SKM-1 (cell line): Measurements from ENCODE around the gene PDGFA.

Experiments
- DNase-seq: peaks from one replicate; lab custom pipeline; 2025; ENCODE audit not compliant: unreplicated experiment; lab: John Stamatoyannopoulos, UW

Gene PDGFA

DNA sequence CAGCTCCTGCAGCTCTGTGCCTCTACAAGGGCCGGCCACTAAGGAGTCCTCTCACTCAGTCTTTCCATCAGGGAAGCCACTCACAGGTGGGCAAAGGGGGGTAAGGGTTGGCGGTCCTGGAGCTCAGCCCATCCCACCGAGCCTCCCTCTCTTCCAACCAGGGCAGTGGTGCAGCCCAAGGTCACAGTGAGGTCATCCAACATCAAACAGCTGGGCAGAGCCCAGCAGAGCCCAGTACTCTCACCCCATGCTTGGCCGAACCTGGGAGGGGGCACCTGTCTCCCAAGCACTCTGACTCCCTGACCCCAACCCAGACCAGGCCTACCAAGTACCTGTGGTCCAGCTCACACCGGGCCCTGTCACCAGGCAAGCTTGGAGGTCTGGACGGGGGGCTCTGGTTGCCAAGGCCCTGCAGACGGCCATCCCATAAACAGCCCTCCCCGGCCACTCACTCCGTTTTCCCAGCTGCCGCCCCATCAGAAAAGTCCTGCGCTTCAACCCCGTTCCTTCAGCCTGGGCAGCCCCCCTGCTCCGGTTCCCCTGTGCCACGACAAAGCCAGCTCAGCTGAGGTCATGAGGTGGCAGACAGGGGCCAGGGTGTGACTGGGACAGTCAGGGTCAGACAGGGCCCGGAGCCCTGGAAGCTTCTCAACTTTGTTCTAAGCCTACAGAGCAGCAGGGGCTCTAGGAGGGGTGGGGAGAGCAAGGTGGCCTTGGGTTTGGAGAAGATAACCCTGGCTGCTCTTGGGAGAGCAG lies 27.5 kb downstream of the PDGFA start:
- no peak for DNase-seq

DNA sequence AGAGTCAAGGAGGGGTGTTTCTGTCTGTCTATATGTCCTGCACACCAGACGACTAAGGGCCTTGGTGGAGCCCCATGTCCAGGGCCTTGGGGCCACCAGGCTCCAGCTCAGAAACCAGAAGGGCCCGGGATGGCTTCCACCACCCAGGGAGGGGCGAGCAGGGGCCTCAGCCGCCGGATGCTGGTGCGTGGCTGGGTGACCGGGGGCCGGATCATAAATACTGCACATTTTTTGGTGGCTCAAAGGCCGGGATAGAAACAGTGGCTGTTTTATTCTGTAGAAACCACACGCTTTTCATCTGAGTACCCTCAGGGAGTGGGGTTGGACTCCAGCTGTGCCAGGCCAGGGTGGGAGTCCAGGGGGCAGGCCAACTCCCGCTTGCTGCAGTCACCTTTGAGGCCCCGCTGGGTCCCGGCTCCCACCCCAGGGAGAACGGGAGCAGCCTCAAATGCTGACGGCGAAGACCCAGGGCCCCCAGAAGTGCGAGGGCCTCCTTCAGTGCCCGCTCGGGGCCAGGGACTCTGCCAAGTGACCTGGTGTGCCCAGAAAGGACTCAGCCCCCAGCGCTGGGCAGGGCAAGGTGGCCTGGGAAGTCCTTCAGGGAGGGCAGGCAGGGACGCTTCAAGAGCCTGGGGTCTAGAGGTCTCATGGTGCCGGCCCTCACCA lies 28.2 kb downstream of the PDGFA start:
- DNase-seq: no peak

DNA sequence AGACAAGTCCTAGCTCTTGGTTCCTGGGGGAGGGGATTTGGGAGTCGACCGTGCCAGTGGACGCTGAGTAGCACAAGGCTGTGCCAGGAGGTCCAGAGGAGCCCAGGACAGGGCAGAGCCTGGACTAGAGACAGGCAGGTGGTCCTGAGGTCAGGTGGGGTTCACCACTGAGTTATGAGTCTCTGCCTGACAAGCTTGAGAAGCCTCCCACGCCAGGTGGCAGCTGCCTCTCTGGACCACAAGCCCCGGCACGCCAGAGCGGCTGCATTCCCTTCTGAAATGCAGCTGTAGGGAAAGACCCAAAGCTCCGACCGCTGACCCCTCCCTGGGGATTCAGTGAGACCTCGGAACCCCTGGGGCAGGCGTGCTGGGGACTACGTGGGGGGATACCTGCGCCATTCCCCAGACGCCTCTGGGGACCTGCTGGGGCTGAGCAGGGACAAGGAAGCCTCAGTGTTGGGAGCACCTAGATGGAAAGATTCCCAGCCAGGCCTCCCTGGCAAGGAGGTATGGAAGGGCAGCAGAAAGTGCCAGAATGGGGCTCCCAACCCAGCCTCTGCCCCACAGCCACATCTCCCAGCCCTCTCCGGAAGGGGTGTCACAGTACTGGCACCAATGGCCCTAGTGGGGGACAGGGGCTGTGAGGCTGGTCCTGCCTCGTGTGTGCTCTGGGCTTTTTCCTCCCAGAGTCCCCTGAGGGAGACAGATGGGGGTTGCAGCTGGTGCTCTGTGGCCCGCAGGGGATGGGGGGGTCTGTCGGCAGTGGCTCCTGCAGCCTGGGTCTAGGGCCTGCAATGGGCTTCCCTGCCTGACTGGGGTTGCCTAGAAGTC lies 29.0 kb downstream of the PDGFA start:
- no peak for DNase-seq

DNA sequence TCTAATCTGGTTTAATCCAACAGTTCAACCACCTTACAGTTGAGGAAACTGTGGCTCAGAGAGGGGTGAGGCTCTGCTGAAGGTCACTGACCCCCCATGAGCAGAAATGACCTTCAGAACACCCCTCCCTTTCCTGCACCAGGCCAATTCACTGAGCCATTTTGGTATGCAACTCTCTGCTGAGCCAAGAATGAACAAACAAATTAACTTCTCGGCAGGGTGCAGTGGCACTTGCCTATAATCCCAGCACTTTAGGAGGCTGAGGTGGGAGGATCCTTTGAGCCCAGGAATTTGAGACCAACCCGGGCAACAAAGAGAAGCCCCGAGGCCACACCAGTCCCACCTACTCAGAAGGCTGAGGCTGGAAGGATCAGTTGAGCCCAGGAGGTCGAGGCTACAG lies 29.8 kb downstream of the PDGFA start:
- no peak for DNase-seq

DNA sequence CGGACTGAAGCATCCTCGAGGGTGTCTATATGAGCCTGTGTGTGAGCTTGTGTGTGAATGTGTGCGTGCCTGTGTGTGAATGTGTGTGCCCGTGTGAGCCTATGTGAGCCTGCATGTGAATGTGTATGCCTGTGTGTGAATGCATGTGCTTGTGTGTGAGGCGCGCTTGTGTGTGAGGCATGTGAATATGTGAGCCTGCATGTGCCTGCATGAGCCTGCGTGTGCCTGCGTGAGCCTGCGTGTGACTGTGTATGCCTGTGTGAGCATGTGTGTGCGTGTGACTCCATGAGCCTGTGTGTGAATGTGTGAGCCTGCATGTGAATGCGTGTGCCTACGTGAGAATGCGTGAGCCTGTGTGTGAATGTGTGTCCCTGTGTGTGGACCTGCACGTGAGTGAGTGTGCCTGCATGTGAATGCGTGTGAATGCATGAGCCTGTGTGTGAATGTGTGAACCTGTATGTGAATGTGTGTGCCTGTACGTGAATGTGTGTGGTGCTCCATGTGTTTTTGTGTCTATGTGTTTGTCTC lies 33.4 kb downstream of the PDGFA start:
- no peak for DNase-seq

DNA sequence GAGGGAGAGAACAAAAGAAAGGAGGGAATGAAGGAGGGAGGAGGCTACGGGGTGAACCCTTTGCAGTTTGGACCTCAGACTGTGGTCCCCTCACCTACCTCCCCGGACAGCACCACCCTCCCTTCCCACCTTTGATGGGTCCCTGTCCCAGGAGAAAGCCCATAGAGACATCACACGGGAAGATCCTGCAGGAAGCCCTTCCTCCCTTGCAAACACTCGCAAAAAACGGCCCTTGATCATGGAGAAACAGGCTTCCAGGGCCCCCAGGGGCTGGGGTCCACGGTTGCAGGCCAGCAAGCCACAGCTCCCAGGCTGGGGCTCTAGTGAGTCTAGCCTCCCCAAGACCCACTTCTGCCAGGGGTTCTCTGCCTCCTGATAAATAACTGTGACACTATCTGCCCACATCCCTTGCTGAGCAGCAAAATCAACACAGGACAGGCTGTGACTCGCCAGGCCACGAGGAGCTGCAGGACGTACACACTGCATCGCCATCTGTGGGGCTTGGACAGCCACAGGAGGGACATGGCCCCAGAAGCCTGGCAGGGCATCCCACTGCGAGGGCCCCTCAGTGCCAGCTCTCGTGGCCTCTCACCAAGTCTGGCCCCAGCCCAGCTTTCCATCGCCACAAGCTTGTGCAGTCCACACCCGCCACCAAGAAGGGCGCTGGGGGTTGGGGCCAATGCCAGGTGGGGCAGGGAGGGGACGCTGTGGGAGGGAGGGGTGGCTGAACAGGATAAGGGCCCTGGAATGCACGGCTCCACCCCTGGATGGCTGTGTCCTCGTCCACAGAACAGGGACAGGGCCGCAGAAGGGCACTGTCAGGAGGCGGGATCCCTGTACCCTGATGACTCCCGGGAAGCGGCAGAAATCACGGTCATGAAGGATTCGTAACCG lies 34.2 kb downstream of the PDGFA start:
- DNase-seq: no peak

DNA sequence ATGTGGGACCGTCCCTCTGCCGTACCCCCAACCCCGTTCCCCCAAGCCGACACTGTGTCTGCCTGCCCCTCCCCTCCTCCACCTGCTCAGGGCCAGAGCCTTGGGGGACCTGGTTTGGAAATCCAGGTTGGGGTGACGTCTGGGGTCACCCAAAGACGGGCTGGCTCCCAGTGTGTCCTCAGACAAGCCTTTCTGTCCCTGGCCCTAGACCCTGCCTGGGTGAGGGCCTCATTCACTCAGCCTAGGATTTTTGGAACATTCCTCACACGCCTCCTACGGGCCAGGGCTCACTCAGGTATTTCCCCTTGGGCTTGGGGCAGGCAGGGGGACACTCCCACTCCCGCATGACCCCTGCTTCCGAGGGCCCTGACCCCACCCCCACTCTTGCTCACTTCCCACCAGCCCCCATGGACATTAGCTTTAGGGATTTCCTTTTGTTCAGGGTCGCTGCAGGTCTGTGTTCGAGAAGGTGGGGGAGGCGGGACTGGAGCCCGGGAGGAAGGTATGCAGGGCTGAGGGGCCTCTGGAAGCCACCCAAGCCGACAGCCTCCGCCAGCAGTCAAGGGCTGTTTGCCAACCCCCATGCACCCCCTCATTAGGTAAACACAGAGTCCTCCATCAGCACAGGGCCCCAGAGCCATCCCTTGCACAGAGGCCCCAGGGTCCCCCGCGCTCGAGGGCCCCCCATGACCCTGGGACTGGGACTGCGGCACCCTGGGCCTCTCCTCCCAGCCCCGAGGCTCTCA lies 35.1 kb downstream of the PDGFA start:
- no peak for DNase-seq

DNA sequence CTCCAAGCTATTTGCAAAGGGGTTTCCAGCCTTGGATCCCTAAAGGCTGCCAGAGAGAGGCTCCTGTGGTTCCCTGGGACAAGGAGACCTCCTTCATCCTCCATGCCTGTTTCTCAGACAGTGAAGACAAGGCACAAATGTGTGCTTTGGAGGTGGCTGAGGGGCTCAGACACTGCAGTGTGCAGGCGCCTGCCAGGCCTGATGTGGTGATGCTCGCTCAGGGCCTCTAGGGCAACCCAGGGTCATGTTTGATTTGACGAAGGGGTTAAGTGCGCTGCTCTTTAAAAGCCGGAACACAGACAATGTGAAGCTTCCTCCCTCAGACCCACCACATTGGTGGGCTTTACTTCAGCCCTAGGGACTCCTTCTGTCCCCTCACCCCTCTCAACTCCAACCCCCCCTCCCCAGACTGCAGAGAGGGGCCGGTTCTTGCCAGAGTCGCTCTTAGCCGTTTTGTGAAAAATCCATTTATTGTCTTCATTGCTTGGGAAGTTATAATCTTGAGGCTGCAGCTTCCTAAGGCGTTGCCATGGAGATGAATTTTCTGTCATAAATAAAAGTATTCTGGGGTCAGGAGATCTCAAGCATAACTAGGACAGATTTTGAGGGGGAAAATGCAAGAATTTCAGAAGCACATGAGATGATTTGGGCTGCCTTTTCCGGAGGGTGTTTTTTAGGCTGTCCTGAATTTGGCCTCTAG lies 35.8 kb downstream of the PDGFA start:
- DNase-seq: no peak

DNA sequence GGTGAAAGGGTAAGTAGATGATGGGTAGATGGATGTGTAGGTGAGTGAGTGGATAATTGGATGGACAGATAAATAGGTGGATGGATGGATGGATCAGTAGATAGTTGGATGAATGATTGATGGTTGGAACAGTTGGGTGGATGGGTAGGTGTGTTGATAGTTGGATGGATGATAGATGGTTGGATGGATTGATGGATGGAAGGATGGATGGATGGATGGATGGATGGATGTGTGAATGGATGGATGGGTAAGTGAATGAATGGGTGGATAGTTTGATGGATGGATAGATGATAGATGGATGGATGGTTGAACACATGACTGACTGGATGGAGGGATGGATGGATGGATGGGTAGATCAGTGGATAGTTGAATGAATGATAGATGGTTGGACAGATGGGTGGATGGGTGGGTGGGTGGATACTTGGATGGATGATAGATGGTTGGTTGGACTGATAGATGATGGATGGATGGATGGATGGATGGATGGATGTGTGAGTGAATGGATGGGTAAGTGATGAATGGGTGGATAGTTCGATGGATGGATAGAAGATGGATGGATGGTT lies 37.0 kb downstream of the PDGFA start:
- no peak for DNase-seq

DNA sequence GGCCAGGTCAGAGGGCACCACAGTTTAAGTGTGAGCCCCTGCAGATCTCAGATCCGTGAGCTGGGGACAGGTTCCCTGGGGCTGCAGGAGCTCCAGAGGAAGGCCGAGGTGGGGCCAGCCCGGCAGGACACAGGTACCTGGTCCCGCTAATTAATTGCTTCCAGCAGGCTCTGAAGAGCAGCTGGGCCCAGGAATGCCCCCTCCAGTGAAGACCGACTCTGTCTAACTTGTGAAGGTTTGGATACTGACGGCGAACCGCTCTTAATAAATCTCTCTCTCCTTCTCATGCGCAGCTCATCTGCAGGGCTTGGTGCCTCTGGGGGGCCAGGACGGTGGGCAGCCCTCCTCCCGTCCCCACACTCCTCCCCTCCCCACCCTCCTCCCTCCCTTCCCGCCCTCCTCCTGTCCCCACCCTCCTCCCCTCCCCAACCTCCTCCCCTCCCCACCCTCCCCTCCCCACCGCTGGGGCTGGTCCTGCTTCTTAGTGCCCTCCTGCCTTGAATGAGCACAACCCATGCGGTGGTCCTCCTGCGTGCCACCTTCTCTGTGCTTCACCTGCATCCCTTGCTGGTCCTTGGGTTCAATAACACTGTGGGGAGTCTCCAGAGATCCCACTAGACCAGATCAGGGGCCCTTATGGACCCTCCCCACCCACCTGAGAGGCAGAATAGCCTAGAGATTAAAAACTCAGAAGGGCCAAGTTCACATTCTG lies 38.3 kb downstream of the PDGFA start:
- DNase-seq: no peak

DNA sequence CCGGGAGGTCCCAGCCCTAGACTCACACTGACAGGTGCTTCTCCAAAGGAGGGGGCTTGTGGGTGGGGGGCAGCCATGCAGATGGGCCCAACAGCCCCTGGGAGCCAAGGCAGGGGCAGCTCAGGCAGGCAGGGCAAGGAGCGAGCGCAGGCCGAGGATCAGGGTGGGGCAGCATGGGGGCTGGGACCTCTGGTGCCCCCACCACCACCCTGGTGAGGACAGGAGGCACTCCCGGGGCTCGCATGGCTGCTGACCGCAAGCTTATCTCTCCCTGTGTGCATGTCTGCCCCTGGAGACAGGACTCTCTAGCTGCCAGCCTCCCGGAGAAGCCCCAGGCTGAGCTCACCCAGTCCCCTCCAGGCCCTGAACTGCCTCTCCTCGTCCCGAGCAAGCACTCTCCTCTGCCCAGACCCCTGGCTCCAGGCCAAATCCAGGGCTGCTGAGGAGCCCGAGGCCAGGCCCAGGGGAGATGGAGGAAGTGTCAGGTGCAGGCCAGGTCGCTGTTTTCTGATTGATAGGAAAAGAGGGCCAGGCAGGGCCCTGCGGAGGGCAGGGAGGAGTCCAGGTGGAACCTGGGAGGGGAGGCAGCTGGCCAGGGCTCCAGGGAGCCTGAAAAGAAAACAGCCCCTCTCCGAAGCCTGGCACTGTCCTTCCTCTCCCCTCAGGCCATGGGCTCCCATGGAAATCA lies 39.0 kb downstream of the PDGFA start:
- no peak for DNase-seq

DNA sequence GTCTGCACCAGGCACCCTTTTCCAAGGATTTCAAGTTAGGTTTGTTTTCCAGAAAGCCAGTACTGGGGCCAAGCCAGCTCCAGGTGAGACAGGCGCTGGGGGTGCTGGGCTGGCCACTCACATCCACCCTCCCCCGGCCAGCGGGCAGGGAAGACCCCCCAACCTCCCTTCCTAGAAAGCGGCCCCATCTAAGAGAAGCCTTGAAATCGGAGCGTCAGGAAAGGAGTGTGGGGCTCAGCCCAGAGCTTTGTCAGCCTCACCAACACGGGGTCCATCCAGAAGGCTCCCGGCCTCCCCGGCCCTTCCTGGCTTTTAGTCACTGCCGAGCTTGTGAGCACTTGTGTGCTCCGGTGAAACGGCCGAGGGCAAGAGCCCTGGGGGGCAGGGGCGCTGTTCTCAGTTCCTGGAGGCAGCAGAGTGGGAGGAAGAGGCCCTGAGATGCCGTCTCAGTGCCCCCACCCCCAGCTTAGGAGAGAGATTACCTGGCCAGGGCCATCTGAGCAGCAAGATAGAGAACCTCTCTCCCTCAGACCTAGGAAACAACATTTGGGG lies 39.6 kb downstream of the PDGFA start:
- DNase-seq: no peak

DNA sequence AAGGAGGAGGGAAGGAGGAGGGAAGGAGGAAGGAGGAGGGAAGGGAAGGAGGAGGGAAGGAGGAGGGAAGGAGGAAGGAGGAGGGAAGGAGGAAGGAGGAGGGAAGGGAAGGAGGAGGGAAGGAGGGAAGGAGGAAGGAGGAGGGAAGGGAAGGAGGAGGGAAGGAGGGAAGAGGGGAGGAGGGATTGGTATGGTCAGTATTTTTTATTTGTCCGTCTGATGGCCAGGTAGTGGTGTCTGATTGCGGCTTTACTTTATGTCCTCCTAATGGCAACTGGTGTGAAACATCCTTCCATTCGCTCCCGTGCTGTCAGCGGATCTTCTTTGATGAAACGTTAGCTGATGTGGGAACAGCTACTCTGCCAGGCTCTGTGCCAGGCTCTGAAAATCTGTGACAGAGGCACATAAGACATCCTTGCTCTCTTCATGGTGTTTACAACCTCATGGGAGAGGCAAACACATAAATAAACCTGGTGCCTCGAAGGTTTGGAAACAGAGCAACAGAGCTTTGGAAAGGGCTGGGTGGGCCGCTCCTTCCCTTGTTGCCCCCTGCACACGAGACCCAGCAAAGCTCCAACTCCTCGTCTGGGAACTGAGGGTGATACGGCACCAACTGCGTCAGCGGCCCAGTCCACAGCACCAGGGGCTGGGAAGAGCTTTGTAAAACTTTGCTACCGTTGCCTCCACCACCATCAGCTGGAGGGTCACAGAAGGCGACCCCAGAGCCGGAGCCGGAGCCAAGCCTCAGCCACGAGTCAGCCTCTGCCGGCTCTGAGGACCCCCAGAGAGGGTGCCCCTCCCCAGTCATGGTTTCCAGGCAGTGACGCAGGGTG lies 40.3 kb downstream of the PDGFA start:
- no peak for DNase-seq

DNA sequence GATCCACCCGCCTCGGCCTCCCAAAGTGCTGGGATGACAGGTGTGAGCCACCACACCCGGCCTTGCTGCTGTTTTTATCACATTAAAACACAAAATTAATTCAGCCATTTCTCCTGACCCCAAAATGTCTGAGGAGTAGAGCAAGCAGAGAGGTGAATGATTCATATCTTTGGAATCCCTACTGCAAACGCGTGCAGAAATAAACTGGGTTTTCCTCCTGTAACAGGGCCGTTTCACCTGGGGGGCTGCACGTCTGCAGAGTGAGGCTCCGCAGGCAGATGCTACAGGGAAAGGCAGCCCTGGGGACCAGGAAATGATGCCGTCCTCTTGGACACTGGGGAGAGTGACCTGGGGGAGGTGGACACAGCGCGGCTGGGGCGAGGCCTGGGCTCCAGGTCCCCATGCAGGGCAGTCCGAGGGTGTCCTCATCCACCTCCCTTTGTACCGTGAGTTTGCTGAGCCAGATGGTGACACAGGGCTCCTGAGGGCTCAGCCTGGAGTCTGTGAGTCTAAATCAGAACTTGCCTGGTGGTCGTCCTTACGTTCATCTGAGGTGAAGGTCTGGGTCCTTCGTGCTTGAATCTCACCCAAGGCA lies 41.9 kb downstream of the PDGFA start:
- no peak for DNase-seq

DNA sequence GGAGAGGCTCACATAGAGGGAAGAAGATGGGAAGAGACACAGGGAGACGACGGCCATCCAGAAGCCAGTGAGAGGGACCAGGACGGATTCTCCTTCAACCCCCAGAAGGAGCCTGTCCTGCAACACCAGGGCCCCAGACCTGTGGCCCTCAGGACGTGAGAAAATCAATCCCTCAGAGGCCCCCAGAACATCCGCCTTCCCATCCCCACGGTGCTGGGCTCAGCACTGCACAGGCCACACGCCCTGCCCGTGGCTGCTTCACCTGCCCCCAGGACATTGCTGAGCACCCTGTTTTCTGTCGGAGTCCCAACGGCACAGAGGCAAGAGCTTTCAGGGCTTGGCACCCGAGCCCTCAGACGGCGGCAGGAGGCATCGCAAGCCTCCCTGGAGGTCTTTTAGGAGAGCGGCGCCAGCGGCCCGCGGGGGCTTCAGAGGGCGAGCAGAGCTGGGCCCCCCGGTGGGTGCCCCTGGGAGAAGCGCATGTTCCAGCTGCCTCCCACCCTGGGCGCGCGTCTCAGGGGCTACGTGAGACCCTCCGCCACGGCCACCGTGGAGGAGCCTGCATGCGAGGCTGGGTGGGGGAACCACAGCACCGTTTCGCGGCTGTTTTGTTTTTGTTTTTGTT lies 42.8 kb downstream of the PDGFA start:
- DNase-seq: no peak

DNA sequence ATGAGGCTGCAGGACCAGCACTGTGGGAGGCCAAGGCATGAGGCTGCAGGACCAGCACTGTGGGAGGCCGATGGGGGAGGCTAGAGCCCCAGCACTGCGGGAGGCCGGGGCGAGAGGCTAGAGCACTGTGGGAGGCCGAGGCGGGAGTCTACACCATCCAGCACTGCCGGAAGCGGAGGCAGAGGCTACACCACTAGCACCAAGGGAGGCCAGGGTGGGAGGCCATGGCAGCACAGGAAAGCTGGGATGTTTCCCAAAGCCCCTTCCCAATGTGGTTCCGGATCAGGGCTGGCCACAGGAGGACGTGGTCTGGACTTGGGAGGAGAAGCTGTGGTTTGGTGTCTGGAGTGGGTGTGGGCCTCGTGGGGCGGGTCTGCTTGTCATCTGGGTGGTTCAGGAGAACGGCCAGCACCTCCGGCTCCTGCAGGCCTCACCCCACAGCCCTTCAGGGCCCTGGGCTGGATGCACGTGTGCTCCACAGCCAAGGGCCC lies 43.6 kb downstream of the PDGFA start:
- DNase-seq: no peak
